GM23338 (cell line): ENCODE data around the gene RPLP2. TPM values are rescaled to one million over a fixed set of nuclear protein-coding genes. Genes with fewer than 3 reads are reported as not detected.
A peak's percentile ranks its signal among the peaks of the same experiment; 100 is the strongest.

Source experiments
- ATAC-seq: fragments of 200-7000 bp; cut with Tn5 transposase; 3 replicates; pipeline ENCODE4 v1.9.1; 2020
- DNase-seq: peaks from one replicate; pipeline ENCODE4 v3.0.0-alpha.2; 2015; ENCODE audit warnings: low spot score
- H2AFZ ChIP-seq: fragments of 200-600 bp; sonication (generic); 2 replicates; pipeline ENCODE4 v1.8.0; 2016; ENCODE audit warnings: antibody characterized with exemption, mild to moderate bottlenecking, moderate library complexity
- H3F3A ChIP-seq: fragments of 200-600 bp; sonication (generic); replicated peaks from 2 replicates; pipeline ENCODE4 v1.8.0; 2017; ENCODE audit warnings: antibody characterized with exemption, mixed run types, low read depth
- H3K27ac ChIP-seq: fragments of 200-600 bp; sonication (generic); 2 replicates; pipeline ENCODE4 v1.6.1; 2016; ENCODE audit warnings: low read depth
- H3K27me3 ChIP-seq: fragments of 200-600 bp; sonication (generic); 2 replicates; pipeline ENCODE4 v1.8.0; 2016; ENCODE audit warnings: mild to moderate bottlenecking, mixed run types, moderate library complexity; ENCODE audit not compliant: insufficient read depth
- H3K36me3 ChIP-seq: fragments of 200-600 bp; sonication (generic); 2 replicates; pipeline ENCODE4 v1.8.0; 2016; ENCODE audit warnings: mild to moderate bottlenecking; ENCODE audit not compliant: insufficient read depth
- H3K4me1 ChIP-seq: fragments of 200-600 bp; sonication (generic); 2 replicates; pipeline ENCODE4 v1.8.0; 2016; ENCODE audit warnings: mild to moderate bottlenecking, moderate library complexity; ENCODE audit not compliant: insufficient read depth
- H3K4me2 ChIP-seq: fragments of 200-600 bp; sonication (generic); 2 replicates; pipeline ENCODE4 v1.7.1; 2017; ENCODE audit warnings: mixed run types
- H3K4me3 ChIP-seq: fragments of 200-600 bp; sonication (generic); 2 replicates; pipeline ENCODE4 v1.6.1; 2016; ENCODE audit warnings: mixed run types
- H3K79me2 ChIP-seq: fragments of 200-600 bp; sonication (generic); replicated peaks from 2 replicates; pipeline ENCODE4 v1.8.0; 2017; ENCODE audit warnings: mild to moderate bottlenecking; ENCODE audit not compliant: insufficient read depth
- H3K9me2 ChIP-seq: fragments of 200-600 bp; sonication (generic); 2 replicates; pipeline ENCODE4 v1.8.0; 2017; ENCODE audit not compliant: insufficient read depth
- H4K20me1 ChIP-seq: fragments of 200-600 bp; sonication (generic); replicated peaks from 2 replicates; pipeline ENCODE4 v1.8.0; 2017; ENCODE audit warnings: mild to moderate bottlenecking; ENCODE audit not compliant: insufficient read depth
- H3K27ac Mint-ChIP-seq: 2 replicates; pipeline ENCODE4 v1.8.0; 2020; ENCODE audit warnings: inconsistent platforms, mild to moderate bottlenecking, moderate library complexity, mixed read lengths
- H3K27me3 Mint-ChIP-seq: 3 replicates; pipeline ENCODE4 v1.8.0; 2022; ENCODE audit warnings: low read depth, mild to moderate bottlenecking, moderate library complexity, mixed read lengths, inconsistent platforms; ENCODE audit not compliant: insufficient read depth, poor library complexity
- H3K36me3 Mint-ChIP-seq: 3 replicates; pipeline ENCODE4 v1.8.0; 2021; ENCODE audit warnings: low read depth, mild to moderate bottlenecking, inconsistent platforms, moderate library complexity, mixed read lengths
- H3K4me1 Mint-ChIP-seq: 3 replicates; pipeline ENCODE4 v1.8.0; 2020; ENCODE audit warnings: mild to moderate bottlenecking, inconsistent platforms, mixed read lengths
- H3K4me3 Mint-ChIP-seq: 3 replicates; pipeline ENCODE4 v1.8.0; 2021; ENCODE audit warnings: moderate library complexity, mild to moderate bottlenecking, inconsistent platforms, mixed read lengths
- H3K9me3 Mint-ChIP-seq: 3 replicates; pipeline ENCODE4 v1.8.0; 2020; ENCODE audit warnings: moderate library complexity, mild to moderate bottlenecking, inconsistent platforms, mixed read lengths
- EZH2 ChIP-seq: fragments of 200-600 bp; sonication (generic); IDR thresholded peaks from one replicate; pipeline ENCODE4 v1.8.0; 2017; ENCODE audit warnings: antibody characterized with exemption, mild to moderate bottlenecking, low read depth; ENCODE audit not compliant: unreplicated experiment
- JUNB ChIP-seq: IDR thresholded peaks from one replicate; pipeline ENCODE4 v1.6.1; 2016; ENCODE audit warnings: antibody characterized with exemption; ENCODE audit not compliant: unreplicated experiment
- NANOG ChIP-seq: IDR thresholded peaks from 2 replicates; pipeline ENCODE4 v1.6.1; 2016; ENCODE audit warnings: antibody characterized with exemption, borderline replicate concordance
- STAT1 ChIP-seq: IDR thresholded peaks from one replicate; pipeline ENCODE4 v1.6.1; 2016; ENCODE audit warnings: antibody characterized with exemption; ENCODE audit not compliant: unreplicated experiment
- ZNF331 ChIP-seq: fragments of 250-450 bp; sonication (Bioruptor Pico); IDR thresholded peaks from 2 replicates; pipeline ENCODE4 v1.5.0; 2020; ENCODE audit warnings: low read depth, mild to moderate bottlenecking, moderate library complexity
- polyA plus RNA-seq: library from polyadenylated mRNA; unstranded; fragments of >200 nt; fragmentation: Nextera tagmentation; extraction: Ambion mirVana; gene quantifications from 2 replicates; pipeline ENCODE4 v1.2.1, GENCODE V29; 2016
- total RNA-seq: library from RNA; depleted of rRNA; stranded (reverse); fragments of >200 nt; shearing (Covaris generic); gene quantifications from 2 replicates; pipeline ENCODE4 v1.2.3, GENCODE V29; 2014
- TF ChIP-seq, protein P1 (sequence below), 2 experiments: fragments of 200-600 bp in 1 of 2; sonication (generic) in 1 of 2; conservative IDR thresholded peaks; 2 replicates each; pipeline versions ENCODE4 v1.5.1 to v1.6.1; 2016 to 2017; ENCODE audit warnings: antibody characterized with exemption in 2 of 2, low read depth in 2 of 2, mild to moderate bottlenecking in 2 of 2, moderate library complexity in 1 of 2
- TF ChIP-seq, protein P2 (sequence below): IDR thresholded peaks from one replicate; pipeline ENCODE4 v1.6.1; 2018; ENCODE audit warnings: antibody characterized with exemption; ENCODE audit not compliant: unreplicated experiment
- TF ChIP-seq, protein P3 (sequence below): IDR thresholded peaks from 2 replicates; pipeline ENCODE4 v1.6.1; 2016; ENCODE audit warnings: antibody characterized with exemption

The RPLP2 gene
- total and polyA plus RNA-seq, 2 experiments from 2014 or later, result 518 to 1,782 TPM

DNA sequence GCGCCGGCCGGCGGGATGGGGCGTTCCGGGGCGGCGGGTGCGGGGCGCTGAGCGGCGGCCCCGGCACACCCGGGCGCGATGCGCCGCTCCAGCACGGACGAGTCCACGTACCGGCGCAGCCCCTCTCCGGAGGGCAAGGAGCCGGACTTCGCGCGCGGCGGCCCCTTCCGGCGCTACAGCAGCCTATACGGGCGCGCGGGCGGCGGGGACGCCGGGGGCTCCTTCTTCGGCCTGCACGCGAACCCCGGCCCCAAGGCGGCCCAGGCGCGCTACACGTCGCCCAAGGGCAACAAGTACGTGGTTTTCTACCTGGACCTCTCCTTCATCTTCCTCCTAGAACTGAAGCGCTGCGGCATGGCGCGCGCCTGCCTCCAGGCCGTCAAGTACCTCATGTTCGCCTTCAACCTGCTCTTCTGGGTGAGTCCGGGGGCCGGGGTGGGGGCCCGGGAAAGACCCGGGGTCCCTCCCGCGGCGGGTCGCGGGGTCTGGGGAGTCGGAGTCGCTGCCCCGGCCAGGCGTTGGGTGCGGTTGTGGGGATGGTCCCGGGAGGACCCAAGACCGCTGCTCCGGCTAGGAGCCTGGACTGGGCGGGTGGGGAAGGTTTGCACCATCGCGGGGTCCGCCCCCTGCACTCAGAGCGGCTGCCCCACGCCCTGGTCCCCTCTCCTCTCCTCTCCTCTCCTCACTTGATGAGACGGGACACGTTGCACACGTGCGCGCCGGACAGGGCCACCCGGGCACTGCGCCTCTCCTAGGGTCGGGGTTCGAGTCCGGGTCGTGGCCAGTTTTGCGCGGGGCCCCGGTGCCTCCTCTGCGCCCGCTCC, 40.4 kb downstream of the RPLP2 start:
- peak; percentile 5 for ATAC-seq
- Histone ChIP-seq H4K20me1 (peaks cover 17% of the 10 kb centered on the region), H3K4me1 (peaks cover 26% of the 10 kb centered on the region)

GRCh38 chr11:850775-851763, 41.3 kb downstream of the RPLP2 start:
- Mint-ChIP-seq H3K9me3 (no peaks in the 10 kb centered on the region), H3K27me3 (peaks cover 16% of the 10 kb centered on the region), H3K27ac (no peak overlapping the region), H3K4me3 (peak overlapping the region; percentile 71), H3K4me1 (peaks cover 24% of the 10 kb centered on the region), H3K36me3 (no peaks in the 10 kb centered on the region)
- Histone ChIP-seq H3K36me3 (no peaks in the 10 kb centered on the region), H3F3A (0 out of 2 replicates have a peak, but pooled peaks cover 5% of the 10 kb centered on the region), H3K9me2 (no peaks in the 10 kb centered on the region), H3K4me2 (peak overlapping the region; percentile 97), H3K79me2 (0 out of 2 replicates have a peak, but pooled peaks cover 3% of the 10 kb centered on the region), H3K4me3 (peak overlapping the region; percentile 89), H3K4me1 (peaks cover 19% of the 10 kb centered on the region), H3K27ac (no peak overlapping the region), H2AFZ (no peak overlapping the region), H4K20me1 (peaks cover 17% of the 10 kb centered on the region), H3K27me3 (no peaks in the 10 kb centered on the region)
- DNase-seq, result peak; percentile 73
- peak; percentile 19 for ATAC-seq
- TF ChIP-seq NANOG (no peak), ZNF331 (no peak), STAT1 (no peak)
- TF ChIP-seq, protein P1, sequence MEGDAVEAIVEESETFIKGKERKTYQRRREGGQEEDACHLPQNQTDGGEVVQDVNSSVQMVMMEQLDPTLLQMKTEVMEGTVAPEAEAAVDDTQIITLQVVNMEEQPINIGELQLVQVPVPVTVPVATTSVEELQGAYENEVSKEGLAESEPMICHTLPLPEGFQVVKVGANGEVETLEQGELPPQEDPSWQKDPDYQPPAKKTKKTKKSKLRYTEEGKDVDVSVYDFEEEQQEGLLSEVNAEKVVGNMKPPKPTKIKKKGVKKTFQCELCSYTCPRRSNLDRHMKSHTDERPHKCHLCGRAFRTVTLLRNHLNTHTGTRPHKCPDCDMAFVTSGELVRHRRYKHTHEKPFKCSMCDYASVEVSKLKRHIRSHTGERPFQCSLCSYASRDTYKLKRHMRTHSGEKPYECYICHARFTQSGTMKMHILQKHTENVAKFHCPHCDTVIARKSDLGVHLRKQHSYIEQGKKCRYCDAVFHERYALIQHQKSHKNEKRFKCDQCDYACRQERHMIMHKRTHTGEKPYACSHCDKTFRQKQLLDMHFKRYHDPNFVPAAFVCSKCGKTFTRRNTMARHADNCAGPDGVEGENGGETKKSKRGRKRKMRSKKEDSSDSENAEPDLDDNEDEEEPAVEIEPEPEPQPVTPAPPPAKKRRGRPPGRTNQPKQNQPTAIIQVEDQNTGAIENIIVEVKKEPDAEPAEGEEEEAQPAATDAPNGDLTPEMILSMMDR (conservative IDR thresholded peaks at IDR 0.05; ENCODE audit: low read depth in 2 of 2), result peak; percentile 46 to 72
- TF ChIP-seq, protein P2, sequence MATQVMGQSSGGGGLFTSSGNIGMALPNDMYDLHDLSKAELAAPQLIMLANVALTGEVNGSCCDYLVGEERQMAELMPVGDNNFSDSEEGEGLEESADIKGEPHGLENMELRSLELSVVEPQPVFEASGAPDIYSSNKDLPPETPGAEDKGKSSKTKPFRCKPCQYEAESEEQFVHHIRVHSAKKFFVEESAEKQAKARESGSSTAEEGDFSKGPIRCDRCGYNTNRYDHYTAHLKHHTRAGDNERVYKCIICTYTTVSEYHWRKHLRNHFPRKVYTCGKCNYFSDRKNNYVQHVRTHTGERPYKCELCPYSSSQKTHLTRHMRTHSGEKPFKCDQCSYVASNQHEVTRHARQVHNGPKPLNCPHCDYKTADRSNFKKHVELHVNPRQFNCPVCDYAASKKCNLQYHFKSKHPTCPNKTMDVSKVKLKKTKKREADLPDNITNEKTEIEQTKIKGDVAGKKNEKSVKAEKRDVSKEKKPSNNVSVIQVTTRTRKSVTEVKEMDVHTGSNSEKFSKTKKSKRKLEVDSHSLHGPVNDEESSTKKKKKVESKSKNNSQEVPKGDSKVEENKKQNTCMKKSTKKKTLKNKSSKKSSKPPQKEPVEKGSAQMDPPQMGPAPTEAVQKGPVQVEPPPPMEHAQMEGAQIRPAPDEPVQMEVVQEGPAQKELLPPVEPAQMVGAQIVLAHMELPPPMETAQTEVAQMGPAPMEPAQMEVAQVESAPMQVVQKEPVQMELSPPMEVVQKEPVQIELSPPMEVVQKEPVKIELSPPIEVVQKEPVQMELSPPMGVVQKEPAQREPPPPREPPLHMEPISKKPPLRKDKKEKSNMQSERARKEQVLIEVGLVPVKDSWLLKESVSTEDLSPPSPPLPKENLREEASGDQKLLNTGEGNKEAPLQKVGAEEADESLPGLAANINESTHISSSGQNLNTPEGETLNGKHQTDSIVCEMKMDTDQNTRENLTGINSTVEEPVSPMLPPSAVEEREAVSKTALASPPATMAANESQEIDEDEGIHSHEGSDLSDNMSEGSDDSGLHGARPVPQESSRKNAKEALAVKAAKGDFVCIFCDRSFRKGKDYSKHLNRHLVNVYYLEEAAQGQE, result no peak
- TF ChIP-seq, protein P3, sequence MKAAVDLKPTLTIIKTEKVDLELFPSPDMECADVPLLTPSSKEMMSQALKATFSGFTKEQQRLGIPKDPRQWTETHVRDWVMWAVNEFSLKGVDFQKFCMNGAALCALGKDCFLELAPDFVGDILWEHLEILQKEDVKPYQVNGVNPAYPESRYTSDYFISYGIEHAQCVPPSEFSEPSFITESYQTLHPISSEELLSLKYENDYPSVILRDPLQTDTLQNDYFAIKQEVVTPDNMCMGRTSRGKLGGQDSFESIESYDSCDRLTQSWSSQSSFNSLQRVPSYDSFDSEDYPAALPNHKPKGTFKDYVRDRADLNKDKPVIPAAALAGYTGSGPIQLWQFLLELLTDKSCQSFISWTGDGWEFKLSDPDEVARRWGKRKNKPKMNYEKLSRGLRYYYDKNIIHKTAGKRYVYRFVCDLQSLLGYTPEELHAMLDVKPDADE, result no peak

More for the DNA sequence above, 40.4 kb downstream of the RPLP2 start:
- Histone ChIP-seq H3K4me2 (peak overlapping the region; percentile 97), H3K27ac (no peak overlapping the region), H3K79me2 (0 out of 2 replicates have a peak, but pooled peaks cover 3% of the 10 kb centered on the region), H3K4me3 (peak overlapping the region; percentile 89), H3K27me3 (no peaks in the 10 kb centered on the region), H2AFZ (no peak overlapping the region), H3K9me2 (no peaks in the 10 kb centered on the region), H3K36me3 (no peaks in the 10 kb centered on the region), H3F3A (0 out of 2 replicates have a peak, but pooled peaks cover 5% of the 10 kb centered on the region)
- H3K4me3 Mint-ChIP-seq, result peak overlapping the region; percentile 71
- no peak overlapping the region for H3K27ac Mint-ChIP-seq
- peaks cover 15% of the 10 kb centered on the region for H3K27me3 Mint-ChIP-seq
- peaks cover 25% of the 10 kb centered on the region for H3K4me1 Mint-ChIP-seq
- no peak for TF ChIP-seq EZH2
- no peak for TF ChIP-seq JUNB
- TF ChIP-seq, protein P2, result no peak
- no peak for DNase-seq
- H3K9me3 Mint-ChIP-seq, result no peaks in the 10 kb centered on the region
- no peaks in the 10 kb centered on the region for H3K36me3 Mint-ChIP-seq
